Thoracic aorta (tissue), 2 donors: ENCODE data around the gene PPTC7. TPM values are rescaled to one million over a fixed set of nuclear protein-coding genes. Genes with fewer than 3 reads are reported as not detected.
A peak's percentile ranks its signal among the peaks of the same experiment; 100 is the strongest.

Source experiments
- ATAC-seq: fragments of 150-250 bp; one replicate; pipeline ENCODE4 v1.8.0; 2017; ENCODE audit warnings: low read depth; ENCODE audit not compliant: insufficient number of reproducible peaks, low FRiP score
- DNase-seq: peaks from one replicate; pipeline ENCODE4 v3.0.0-alpha.2; 2020; ENCODE audit warnings: low spot score
- H3K27ac ChIP-seq, 2 donors: fragments of 200-600 bp; sonication (generic); 1 replicate in 1 of 2; 2 replicates in 1 of 2; pipeline ENCODE4 v1.5.1; 2016; ENCODE audit warnings: mild to moderate bottlenecking in 2 of 2, moderate library complexity in 2 of 2
- H3K27me3 ChIP-seq: fragments of 200-600 bp; sonication (generic); replicated peaks from 2 replicates; pipeline ENCODE4 v1.6.0; 2016; ENCODE audit warnings: mild to moderate bottlenecking; ENCODE audit not compliant: insufficient read depth
- H3K36me3 ChIP-seq: fragments of 200-600 bp; sonication (generic); one replicate; pipeline ENCODE4 v1.5.1; 2016
- H3K4me1 ChIP-seq, 2 donors: fragments of 200-600 bp; sonication (generic); 1 replicate in 1 of 2; 2 replicates in 1 of 2; pipeline versions ENCODE4 v1.5.1 to v1.6.0; 2016; ENCODE audit warnings: low read depth in 2 of 2, mild to moderate bottlenecking in 1 of 2; ENCODE audit not compliant: control insufficient read depth in 1 of 2
- H3K4me3 ChIP-seq: fragments of 200-600 bp; sonication (generic); 2 replicates; pipeline ENCODE4 v1.5.1; 2016; ENCODE audit warnings: mild to moderate bottlenecking
- H3K9me3 ChIP-seq: fragments of 200-600 bp; sonication (generic); 2 replicates; pipeline ENCODE4 v1.5.1; 2016
- CTCF ChIP-seq: fragments of 200-600 bp; sonication (generic); IDR thresholded peaks from one replicate; pipeline ENCODE4 v1.5.1; 2019; ENCODE audit warnings: antibody characterized with exemption
- total RNA-seq, 2 donors: library from RNA; depleted of rRNA; stranded (reverse); fragments of >200 nt; gene quantifications; one replicate each; pipeline versions ENCODE4 v1.1.0 to v1.2.3, GENCODE V29; 2016

Gene PPTC7
- total RNA-seq, 2 donors from 2014 or later: 11.8 to 30.4 TPM

GRCh38 chr12:110536834-110537604, 46.1 kb downstream of the PPTC7 start:
- Histone ChIP-seq H3K27ac (peak overlapping the region; percentile 64 to 72), H3K9me3 (no peaks in the 10 kb centered on the region), H3K4me3 (peak overlapping the region; percentile 45), H3K4me1 (peaks cover 5 to 34% of the 10 kb centered on the region in 2 donors), H3K36me3 (no peaks in the 10 kb centered on the region), H3K27me3 (no peaks in the 10 kb centered on the region)
- DNase-seq (no peak), ATAC-seq (no peak)
- no peak for TF ChIP-seq CTCF

- no peak overlapping the region for H3K27ac ChIP-seq
- H3K9me3 ChIP-seq: no peaks in the 10 kb centered on the region
- H3K27me3 ChIP-seq: no peaks in the 10 kb centered on the region
- H3K4me1 ChIP-seq: peaks cover 14 to 41% of the 10 kb centered on the region in 2 donors
- H3K36me3 ChIP-seq: no peaks in the 10 kb centered on the region
- ATAC-seq (no peak), DNase-seq (no peak)
- no peak overlapping the region for H3K4me3 ChIP-seq
- no peak for TF ChIP-seq CTCF
Measured at GRCh38 chr12:110534811-110535210, 48.3 kb downstream of the PPTC7 start.

GRCh38 chr12:110533607-110534006, 49.5 kb downstream of the PPTC7 start:
- Histone ChIP-seq H3K27ac (no peak overlapping the region), H3K27me3 (no peaks in the 10 kb centered on the region), H3K4me3 (no peak overlapping the region), H3K36me3 (no peaks in the 10 kb centered on the region), H3K9me3 (no peaks in the 10 kb centered on the region), H3K4me1 (peaks cover 14 to 41% of the 10 kb centered on the region in 2 donors)
- ATAC-seq: no peak
- no peak for DNase-seq
- no peak for TF ChIP-seq CTCF

DNA sequence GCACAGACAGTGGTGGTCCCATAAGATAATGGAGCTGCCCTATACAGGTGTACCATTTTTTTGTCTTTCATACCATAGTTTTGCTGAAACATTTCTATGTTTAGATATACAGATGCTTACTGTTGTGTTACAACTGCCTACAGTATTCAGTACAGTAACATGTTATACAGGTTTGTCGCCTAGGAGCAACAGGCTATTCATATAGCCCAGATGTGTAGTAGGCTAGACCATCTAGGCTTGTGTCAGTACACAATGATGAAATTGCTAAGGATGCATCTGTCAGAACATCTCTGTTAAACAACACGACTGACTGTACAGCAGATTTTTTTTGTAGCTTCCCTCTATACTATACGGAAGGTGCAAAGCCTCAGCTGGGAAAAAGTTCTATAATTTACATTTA, 50.5 kb downstream of the PPTC7 start:
- ATAC-seq (no peak), DNase-seq (no peak)
- Histone ChIP-seq H3K27me3 (no peaks in the 10 kb centered on the region), H3K4me1 (peaks cover 10 to 33% of the 10 kb centered on the region in 2 donors), H3K9me3 (no peaks in the 10 kb centered on the region), H3K27ac (no peak overlapping the region), H3K4me3 (no peak overlapping the region), H3K36me3 (no peaks in the 10 kb centered on the region)
- TF ChIP-seq CTCF: no peak

GRCh38 chr12:110531741-110532333, 51.3 kb downstream of the PPTC7 start:
- no peak overlapping the region for H3K27ac ChIP-seq
- H3K4me3 ChIP-seq: no peak overlapping the region
- no peaks in the 10 kb centered on the region for H3K36me3 ChIP-seq
- H3K9me3 ChIP-seq: no peaks in the 10 kb centered on the region
- ATAC-seq: no peak
- no peak for TF ChIP-seq CTCF
- H3K27me3 ChIP-seq: no peaks in the 10 kb centered on the region
- H3K4me1 ChIP-seq: peaks cover 10 to 25% of the 10 kb centered on the region in 2 donors
- no peak for DNase-seq
